Mesothelial cell of epicardium (in vitro differentiated cells): ENCODE results near the gene PMP22. TPM values are rescaled to one million over a fixed set of nuclear protein-coding genes. Genes with fewer than 3 reads are reported as not detected.
"Not testable (repeated sequence)": the region's sequence is repeated elsewhere in the genome, so short reads cannot be mapped to it uniquely, and the experiment has no call there.

ENCODE experiments used
- DNase-seq, 2 experiments: peaks; one replicate each; pipeline ENCODE4 v3.0.0; 2021; ENCODE audit warnings: low spot score in 2 of 2; ENCODE audit not compliant: unreplicated experiment in 2 of 2
- H3K27ac Mint-ChIP-seq: 2 replicates; pipeline ENCODE4 v1.8.0; 2021; ENCODE audit warnings: mixed read lengths
- H3K27me3 Mint-ChIP-seq: 2 replicates; pipeline ENCODE4 v1.8.0; 2021; ENCODE audit warnings: low read depth, mixed read lengths
- H3K36me3 Mint-ChIP-seq: 2 replicates; pipeline ENCODE4 v1.8.0; 2021; ENCODE audit warnings: mixed read lengths
- H3K4me1 Mint-ChIP-seq: 2 replicates; pipeline ENCODE4 v1.8.0; 2021; ENCODE audit warnings: mixed read lengths
- H3K4me3 Mint-ChIP-seq: 2 replicates; pipeline ENCODE4 v1.8.0; 2021; ENCODE audit warnings: mild to moderate bottlenecking, moderate library complexity, mixed read lengths
- H3K9me3 Mint-ChIP-seq: 2 replicates; pipeline ENCODE4 v1.8.0; 2021; ENCODE audit warnings: mixed read lengths
- total RNA-seq: library from RNA; stranded (reverse); gene quantifications from 3 replicates; pipeline ENCODE4 v1.2.1, GENCODE V29; 2021
- TF ChIP-seq, protein P1 (sequence below): fragments of 200-600 bp; sonication (generic); IDR thresholded peaks from one replicate; pipeline ENCODE4 v1.5.0; 2021; ENCODE audit warnings: antibody characterized with exemption; ENCODE audit not compliant: unreplicated experiment

PMP22 gene
- total RNA-seq, 1 donor from 2014 or later = 50.4 TPM

DNA sequence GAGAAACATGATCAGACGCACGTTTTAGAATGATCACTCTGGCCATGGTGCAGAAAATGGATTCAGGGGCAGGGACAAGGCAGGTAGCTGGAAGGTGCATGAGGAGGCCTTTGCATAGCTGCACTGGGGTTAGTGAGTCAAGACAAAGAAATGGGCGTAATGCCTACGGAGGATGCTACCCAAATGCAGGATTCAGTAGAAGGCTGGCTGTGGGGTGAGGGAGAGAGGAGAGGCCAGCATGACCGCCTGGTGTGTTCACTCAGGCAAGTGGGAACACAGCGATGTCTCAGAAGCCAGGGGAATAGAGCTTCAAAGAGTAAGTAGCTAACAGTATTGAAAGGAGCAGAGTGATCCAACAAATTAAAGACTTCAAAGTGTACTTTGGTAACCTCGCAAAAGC, 31.2 kb downstream of the PMP22 start:
- no peak overlapping the region for H3K27ac Mint-ChIP-seq
- TF ChIP-seq, protein P1, sequence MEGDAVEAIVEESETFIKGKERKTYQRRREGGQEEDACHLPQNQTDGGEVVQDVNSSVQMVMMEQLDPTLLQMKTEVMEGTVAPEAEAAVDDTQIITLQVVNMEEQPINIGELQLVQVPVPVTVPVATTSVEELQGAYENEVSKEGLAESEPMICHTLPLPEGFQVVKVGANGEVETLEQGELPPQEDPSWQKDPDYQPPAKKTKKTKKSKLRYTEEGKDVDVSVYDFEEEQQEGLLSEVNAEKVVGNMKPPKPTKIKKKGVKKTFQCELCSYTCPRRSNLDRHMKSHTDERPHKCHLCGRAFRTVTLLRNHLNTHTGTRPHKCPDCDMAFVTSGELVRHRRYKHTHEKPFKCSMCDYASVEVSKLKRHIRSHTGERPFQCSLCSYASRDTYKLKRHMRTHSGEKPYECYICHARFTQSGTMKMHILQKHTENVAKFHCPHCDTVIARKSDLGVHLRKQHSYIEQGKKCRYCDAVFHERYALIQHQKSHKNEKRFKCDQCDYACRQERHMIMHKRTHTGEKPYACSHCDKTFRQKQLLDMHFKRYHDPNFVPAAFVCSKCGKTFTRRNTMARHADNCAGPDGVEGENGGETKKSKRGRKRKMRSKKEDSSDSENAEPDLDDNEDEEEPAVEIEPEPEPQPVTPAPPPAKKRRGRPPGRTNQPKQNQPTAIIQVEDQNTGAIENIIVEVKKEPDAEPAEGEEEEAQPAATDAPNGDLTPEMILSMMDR = no peak
- H3K9me3 Mint-ChIP-seq = peaks cover 4% of the 10 kb centered on the region
- H3K4me1 Mint-ChIP-seq = no peaks in the 10 kb centered on the region
- no peaks in the 10 kb centered on the region for H3K27me3 Mint-ChIP-seq
- no peak overlapping the region for H3K4me3 Mint-ChIP-seq
- H3K36me3 Mint-ChIP-seq = peaks cover 1% of the 10 kb centered on the region
- no peak for DNase-seq

DNA sequence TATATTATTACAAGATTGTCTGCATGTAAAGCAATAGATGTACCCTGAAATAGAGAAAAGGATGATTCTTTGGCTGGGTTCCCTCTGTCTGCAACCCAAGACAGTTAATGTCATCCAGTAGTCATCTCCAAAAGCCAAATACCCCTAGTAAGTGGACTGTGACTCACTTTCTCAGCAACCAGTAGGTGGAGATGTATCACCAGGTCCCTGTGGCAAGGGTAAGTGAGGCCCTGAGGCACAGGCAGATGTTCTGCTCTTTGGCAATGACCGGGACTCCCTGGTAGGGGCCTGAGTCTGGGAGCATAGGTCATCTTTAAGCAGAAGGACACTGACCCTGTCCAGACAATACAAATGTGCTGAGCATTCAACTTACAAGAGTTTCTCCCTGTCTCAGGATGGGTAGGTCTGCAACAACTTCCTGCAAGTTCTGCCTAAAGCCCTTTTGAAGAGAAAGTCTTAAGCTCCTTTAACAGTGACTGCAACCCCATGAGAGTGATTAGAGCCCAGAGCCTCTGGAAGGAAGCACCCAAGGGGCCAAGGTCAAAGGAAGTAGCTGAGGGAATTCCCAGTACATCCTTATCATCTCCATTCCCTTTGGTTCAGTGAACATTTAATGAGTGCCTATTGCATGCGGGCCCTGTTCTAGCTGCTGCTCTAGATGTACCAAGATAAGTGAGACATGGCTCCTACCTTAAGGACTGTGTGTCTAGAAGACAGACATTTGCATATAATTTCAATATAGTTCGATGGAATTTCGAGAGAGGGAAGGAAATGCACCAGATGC, 31.9 kb downstream of the PMP22 start:
- no peak for DNase-seq

DNA sequence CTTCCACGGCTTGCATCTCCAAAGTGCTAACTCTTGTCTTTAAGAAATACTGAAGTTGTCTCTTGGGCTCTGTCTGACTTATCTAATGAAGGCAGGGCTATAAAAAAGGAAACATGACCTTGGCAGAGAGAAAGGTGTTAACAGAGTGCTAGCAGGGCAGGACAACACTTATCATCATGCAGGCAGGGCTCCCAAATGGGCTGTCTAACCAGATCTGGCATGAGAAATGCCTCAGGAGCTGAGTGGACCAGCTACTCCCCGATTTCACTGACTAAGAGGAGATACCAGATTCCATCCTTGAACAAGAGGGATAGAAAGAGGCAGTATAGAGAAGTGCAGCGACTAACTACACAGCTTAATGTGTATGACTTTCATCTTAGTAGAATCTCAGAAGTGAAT, 32.6 kb downstream of the PMP22 start:
- no peaks in the 10 kb centered on the region for H3K27me3 Mint-ChIP-seq
- H3K27ac Mint-ChIP-seq = no peak overlapping the region
- no peaks in the 10 kb centered on the region for H3K4me1 Mint-ChIP-seq
- TF ChIP-seq, protein P1 = no peak
- H3K36me3 Mint-ChIP-seq = peaks cover 1% of the 10 kb centered on the region
- no peak overlapping the region for H3K4me3 Mint-ChIP-seq
- DNase-seq = no peak
- peaks cover 4% of the 10 kb centered on the region for H3K9me3 Mint-ChIP-seq

More for the DNA sequence above, 31.9 kb downstream of the PMP22 start:
- H3K9me3 Mint-ChIP-seq = peaks cover 4% of the 10 kb centered on the region
- H3K27me3 Mint-ChIP-seq = no peaks in the 10 kb centered on the region
- TF ChIP-seq, protein P1 = no peak
- no peak overlapping the region for H3K4me3 Mint-ChIP-seq
- peaks cover 1% of the 10 kb centered on the region for H3K36me3 Mint-ChIP-seq
- no peak overlapping the region for H3K27ac Mint-ChIP-seq
- H3K4me1 Mint-ChIP-seq = no peaks in the 10 kb centered on the region

DNA sequence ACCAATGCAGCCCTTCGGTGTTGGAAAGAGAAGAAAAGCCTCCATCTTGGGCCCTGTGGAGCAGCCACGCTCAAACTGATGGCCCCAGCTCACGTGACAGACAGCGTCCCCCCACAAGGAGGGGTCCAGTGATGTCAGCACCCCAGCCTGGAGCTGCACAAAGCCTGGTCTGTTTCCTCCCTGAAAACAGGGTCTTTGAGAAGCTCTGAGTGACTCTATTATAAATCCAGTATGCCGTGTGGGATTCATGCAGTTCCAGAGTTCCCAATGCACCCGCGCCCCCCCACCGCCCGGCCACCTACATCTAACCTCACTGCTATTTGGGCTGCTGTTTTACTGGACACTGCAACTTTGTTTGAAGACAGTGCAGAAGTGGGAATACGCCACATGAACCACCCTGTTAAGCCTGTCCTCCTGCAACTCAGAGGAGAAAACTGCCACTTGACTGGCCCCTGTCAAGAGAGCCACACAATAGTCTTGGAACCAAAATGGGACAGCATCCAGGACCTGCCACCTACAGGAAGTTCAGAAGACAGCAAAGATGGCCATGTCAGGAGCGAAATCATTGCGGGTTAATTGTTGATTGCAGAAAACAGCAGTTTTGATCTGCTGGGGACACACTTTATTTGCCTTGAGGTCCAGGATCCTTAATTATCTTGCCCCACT, 33.1 kb downstream of the PMP22 start:
- no peak for DNase-seq
- H3K4me1 Mint-ChIP-seq = no peaks in the 10 kb centered on the region
- no peak overlapping the region for H3K4me3 Mint-ChIP-seq
- peaks cover 1% of the 10 kb centered on the region for H3K36me3 Mint-ChIP-seq
- TF ChIP-seq, protein P1 = no peak
- no peaks in the 10 kb centered on the region for H3K27me3 Mint-ChIP-seq
- peaks cover 4% of the 10 kb centered on the region for H3K9me3 Mint-ChIP-seq
- H3K27ac Mint-ChIP-seq = no peak overlapping the region

DNA sequence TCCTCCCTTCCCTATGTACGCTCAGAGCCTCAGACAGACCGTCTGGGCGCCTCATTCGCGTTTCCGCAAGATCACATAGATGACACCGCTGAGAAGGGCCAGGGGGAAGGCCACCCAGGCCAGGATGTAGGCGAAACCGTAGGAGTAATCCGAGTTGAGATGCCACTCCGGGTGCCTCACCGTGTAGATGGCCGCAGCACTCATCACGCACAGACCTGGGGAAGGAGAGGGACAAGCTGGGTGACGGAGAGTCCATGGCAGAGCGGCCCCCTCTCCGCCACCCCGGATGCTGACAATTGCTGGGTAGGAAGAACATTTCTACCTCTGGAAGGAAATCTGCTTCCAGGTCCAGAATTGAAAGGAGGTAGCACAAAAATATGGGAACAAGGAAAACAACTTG, 34.3 kb downstream of the PMP22 start:
- Mint-ChIP-seq H3K9me3 (peaks cover 4% of the 10 kb centered on the region), H3K27me3 (no peaks in the 10 kb centered on the region), H3K27ac (no peak overlapping the region)

DNA sequence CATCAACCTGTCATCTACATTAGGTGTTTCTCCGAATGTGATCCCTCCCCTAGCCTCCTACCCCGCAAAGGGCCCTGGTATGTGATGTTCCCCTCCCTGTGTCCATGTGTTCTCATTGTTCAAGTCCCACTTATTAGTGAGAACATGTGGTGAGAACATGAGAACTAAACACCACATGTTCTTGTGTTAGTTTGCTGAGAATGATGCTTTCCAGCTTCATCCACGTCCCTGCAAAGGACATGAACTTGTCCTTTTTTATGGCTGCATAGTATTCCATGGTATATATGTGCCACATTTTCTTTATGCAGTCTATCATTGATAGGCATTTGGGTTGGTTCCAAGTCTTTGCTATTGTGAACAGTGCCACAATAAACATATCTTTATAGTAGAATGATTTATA, 43.3 kb downstream of the PMP22 start:
- H3K9me3 Mint-ChIP-seq, H3K36me3 Mint-ChIP-seq, H3K4me1 Mint-ChIP-seq, H3K4me3 Mint-ChIP-seq, H3K27ac Mint-ChIP-seq, DNase-seq, H3K27me3 Mint-ChIP-seq: not testable (repeated sequence)

More for the DNA sequence above, 34.3 kb downstream of the PMP22 start:
- Mint-ChIP-seq H3K36me3 (peaks cover 1% of the 10 kb centered on the region), H3K4me1 (no peaks in the 10 kb centered on the region), H3K4me3 (no peak overlapping the region)
- DNase-seq = no peak
- TF ChIP-seq, protein P1 = no peak
